Kidney capillary endothelial cell (primary cell): ENCODE data around the gene MAGEB5.
"Not testable (repeated sequence)": the region's sequence is repeated elsewhere in the genome, so short reads cannot be mapped to it uniquely, and the experiment has no call there.

Source experiments
- DNase-seq: peaks from one replicate; pipeline ENCODE4 v3.0.0-alpha.2; 2018; ENCODE audit warnings: low spot score

Gene MAGEB5, protein sequence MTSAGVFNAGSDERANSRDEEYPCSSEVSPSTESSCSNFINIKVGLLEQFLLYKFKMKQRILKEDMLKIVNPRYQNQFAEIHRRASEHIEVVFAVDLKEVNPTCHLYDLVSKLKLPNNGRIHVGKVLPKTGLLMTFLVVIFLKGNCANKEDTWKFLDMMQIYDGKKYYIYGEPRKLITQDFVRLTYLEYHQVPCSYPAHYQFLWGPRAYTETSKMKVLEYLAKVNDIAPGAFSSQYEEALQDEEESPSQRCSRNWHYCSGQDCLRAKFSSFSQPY

DNA sequence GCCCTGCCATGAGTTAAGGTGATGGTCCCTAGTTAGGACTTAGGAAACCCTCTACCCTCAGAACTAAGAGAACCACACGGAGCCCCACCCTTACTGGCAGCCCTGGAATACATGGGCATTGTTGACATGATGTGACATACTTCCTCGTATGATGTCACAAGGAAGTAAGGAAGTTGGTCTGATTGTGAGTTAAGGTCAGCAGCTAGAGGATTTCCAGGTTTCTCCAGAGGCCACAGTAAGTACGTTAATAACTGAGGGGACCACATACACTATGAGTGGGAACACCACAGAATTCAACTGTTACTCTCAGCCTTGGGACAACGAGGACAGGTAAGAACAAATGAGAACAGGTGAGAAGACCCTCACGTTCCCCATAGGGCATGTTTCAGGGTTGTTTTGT, at the start of gene MAGEB5:
Gene MAGEB5 (plus strand): TSS at position 301 of the 400 bp plus-strand sequence. CDS start 1,133 bp downstream, outside the sequence.
- DNase-seq = no peak

DNA sequence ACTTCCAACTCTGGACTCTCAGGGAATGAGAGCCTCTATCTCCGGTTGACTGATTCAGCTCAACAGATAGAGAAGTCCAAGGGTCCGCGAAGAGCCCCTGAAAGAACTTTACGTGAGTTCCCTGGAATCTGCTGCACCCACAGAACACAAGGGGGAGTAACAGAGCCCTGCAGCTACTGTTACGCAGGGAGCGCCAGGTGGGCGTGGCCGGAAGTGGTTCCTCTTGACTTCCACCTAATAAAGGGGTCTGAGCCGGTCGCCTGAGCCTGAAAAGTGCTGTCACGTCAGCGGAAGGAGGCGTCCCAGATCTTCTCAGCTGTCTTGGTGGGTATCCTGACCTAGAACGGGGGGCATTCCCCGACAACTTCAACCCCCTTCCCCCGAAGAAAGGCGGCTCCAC, 23.8 kb upstream of the MAGEB5 start, which contains the start of gene MAGEB6:
Gene MAGEB6 (plus strand): TSS at position 237 of the 400 bp plus-strand sequence. CDS start 1,407 bp downstream, outside the sequence.
- no peak for DNase-seq

DNA sequence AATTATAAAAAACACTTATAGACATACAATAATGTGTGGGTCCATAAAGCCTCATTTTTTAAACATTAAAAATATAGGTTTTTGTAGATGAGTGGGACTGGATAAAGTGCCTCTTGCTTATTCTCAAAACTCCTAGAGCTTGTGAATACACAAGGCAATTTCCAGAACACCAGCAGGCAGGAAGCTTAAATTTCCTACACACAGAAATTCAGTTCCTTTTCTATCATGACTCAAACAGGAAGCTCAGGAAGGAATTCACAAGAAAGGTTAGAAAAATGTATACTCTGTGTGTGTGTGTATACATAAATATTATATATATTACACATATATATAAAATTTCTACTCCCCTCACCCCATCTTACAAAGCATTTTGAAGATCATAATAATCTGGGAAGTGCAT, 12.4 kb upstream of the MAGEB5 start:
- peak; percentile 66 for DNase-seq

DNA sequence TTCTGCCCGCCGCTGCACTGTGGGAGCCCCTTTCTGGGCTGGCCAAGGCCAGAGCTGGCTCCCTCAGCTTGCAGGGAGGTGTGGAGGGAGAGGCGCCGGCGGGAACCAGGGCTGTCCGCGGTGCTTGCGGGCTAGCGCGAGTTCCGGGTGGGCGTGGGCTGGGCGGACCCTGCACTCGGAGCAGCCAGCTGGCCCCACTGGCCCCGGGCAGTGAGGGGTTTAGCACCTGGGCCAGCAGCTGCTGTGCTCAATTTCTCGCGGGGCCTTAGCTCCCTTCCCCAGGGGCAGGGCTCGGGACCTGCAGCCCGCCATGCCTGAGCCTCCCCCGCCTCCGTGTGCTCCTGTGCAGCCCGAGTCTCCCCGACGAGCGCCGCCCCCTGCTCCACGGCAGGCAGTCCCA, 11.3 kb upstream of the MAGEB5 start:
- not testable (repeated sequence) for DNase-seq

DNA sequence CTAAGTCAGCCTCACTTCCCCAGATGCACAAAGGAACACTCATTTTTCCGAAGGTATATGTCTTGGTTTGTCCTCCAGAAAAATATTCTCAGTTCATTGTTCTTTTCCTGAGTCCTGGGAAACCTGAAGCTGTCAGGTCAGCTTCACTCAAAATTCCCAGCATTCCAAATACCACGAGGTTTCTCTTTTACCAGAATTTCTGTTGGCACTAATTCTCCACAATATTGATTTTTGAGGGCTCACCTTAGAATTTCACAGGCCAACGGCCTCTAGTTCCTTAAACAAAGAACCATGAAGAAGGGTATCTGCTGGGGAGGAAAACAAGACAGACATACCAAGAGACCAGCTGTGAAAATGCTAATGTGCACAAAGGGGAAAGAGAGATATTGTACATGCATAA, 8.0 kb upstream of the MAGEB5 start:
- DNase-seq = no peak

DNA sequence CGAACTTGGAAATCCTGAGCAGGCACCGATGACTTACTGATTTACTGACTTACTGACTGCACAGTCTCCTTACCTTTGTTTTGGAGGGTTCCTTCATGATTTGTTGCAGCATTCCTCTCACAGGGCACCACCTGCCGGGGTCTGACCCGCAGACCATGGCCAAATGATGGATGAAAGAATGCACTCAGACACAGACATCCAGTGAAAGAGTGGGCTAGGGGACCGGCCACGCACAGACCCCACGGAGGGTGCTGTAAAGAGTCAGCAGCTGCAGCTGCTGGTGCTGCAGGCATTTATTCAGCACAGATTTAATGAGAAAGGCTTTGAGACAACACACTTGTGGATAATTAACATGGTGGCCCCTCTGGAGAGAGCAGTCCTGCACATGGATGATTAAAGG, 3.4 kb downstream of the MAGEB5 start:
- DNase-seq = no peak

DNA sequence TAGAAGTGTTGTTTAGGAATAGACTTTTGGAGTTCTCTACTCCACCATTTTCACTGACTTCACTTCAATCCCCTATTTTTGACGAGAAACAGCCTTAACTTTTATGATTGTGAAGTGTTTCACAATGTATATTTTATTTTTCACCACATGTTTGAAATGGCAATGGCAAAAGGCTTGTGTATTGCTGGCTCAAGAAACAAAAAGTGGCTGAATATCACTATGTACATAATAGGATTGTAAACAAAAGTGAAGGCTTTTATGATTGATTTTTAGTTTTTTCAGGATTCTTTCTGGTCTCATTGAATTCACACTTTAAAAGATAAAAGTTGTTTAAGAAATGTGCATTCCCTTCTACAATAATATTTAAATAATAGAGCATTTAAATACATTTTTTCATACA, 18.2 kb downstream of the MAGEB5 start:
- no peak for DNase-seq

DNA sequence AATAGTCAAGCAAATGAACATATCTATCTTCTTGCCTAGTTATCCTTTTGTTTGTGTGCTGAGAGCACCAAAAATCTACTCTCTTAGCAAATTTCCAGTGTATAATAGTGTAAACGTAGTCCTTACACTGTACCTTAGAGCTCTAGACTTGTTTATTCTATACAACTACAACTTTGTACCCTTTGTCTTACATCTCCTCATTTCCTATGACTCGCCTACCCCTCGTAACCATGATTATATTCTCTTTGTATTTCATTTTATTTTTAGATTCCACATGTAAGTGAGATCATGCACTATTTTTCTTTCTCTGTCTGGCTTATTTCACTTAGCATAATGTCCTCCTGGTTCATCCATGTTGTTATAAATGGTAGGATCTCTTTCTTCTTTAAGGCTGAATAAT, 37.6 kb downstream of the MAGEB5 start:
- DNase-seq = peak; percentile 63

DNA sequence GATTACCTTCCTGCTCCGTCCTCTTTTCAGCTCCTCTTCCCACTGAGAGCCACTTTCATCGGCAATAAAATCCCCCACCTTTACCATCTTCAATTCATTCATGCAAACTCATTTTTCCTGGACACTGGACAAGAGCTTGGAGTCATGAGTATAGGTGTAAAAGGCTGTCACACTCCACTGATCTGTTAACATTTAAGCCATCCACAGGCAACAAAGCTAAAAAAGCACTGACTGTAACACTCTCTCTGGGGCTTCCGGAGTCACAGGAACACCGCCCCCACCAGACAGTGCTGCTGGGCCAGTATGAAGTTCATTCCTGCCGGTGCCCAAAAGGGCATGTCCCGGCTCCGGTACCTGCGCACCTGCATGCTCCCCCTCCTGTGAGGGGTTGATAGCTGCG, 38.5 kb downstream of the MAGEB5 start:
- DNase-seq = no peak

DNA sequence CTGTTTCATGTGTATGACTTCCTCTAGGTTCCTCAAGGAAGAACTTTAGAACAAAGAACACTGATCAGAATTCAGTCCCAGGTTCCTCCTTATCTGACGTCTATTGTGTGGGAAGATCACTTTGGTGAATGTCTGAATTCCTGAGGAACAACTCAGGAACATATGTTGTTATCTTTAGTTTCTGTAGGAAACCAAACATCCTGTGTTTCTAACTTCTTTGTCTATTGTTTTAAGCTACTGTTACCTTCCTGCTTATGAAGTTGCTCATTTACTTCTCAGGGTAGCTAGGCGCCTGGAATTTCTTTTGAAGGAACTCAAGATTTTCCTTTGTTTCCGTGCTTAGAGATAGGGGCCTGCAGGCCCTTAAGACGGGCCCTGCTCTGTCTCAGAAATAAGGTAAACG, 46.2 kb downstream of the MAGEB5 start:
- DNase-seq = peak; percentile 90
